ENCODE measurements around the gene MLLT10.

- TF ChIP-seq POLR2AphosphoS5 (IDR thresholded peaks at IDR 0.05; ENCODE audit: low read depth, low read length) = no peak
- TF ChIP-seq TAF1 (IDR thresholded peaks at IDR 0.05; ENCODE audit: borderline replicate concordance, insufficient read depth, low read length) = no peak
Observed at GRCh38 chr10:21705142-21705827, 171.3 kb downstream of the MLLT10 start.
